Fibroblast of skin of left biceps (primary cell): Measurements from ENCODE around the gene RANBP3.

Experiments
- DNase-seq, 2 experiments: peaks; one replicate each; pipeline ENCODE4 v3.0.0-alpha.2; 2013; ENCODE audit warnings: low read depth in 2 of 2

Gene RANBP3

DNA sequence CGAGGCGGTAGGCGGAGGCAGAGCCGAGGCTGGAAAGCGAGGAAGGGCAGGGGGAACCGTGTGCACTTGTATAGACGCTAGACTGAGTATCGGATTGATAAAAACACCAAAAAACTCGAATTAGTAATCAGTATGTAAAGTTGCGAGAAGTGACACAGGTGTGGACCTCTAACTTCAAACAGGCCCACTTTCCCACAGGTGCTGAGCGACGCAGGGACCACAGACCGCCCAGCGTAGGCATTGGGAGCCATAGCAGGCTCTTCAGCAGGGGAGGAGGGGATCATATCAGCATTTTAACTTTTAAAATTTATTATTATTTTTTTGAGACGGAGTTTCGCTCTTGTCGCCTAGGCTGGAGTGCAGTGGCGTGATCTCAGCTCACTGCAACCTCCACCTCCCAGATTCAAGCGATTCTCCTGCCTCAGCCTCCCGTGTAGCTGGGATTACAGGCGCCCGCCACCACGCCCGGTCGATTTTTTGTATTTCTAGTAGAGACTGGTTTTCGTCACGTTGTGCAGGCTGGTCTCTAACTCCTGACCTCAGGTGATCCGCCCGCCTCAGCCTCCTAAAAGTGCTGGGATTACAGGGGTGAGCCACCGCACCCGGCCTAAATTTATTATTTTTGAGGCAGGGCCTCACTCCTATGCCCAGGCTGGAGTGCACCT is 72.7 kb downstream of the RANBP3 start:
- no peak for DNase-seq

GRCh38 chr19:5904352-5905113 is 73.4 kb downstream of the RANBP3 start, which contains the start of gene VMAC:
Gene VMAC, plus strand, starts transcription at chr19:5904872. Its CDS starts 19 bp downstream, at chr19:5904891.
- DNase-seq, result peak; percentile 100

DNA sequence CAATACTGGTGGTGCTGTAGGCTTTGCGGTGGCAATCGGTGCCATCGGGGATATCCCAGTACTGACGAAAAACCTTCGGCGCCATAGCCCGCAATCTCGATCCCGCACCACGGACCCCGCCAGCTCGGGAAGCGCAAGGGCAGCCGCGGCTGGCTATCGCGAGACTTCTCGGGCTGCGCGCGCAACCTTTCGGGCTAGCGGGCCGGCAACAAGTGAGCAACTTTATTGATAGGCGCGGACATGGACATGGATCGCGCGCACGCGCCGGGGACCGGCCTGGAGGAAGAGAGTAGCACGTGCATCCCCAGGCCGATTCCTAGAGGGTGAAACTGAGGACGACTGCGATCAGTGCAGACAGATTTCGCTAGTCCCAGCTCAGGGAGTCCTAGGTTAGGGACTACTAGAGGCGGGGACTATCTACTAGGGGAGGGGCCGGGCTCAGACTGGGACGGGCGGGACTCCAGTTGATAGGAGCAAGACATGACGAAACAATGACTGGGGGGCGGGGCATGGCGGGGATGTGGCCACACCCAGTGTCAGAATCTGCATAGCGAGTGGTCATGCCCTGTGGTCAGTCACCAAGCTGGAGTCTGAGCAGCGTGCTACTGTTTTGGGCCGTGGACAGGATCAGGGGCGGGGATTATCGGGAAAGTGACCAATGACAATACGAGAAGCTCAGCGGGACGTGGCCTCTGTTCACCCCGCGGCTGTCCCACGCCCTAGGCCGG is 74.2 kb downstream of the RANBP3 start, which contains the start of gene NDUFA11:
TSS of gene NDUFA11 (minus strand) at position 167 of the 728 bp plus-strand sequence. CDS start at position 85, 82 bp downstream.
- peak; percentile 92 to 93 for DNase-seq

DNA sequence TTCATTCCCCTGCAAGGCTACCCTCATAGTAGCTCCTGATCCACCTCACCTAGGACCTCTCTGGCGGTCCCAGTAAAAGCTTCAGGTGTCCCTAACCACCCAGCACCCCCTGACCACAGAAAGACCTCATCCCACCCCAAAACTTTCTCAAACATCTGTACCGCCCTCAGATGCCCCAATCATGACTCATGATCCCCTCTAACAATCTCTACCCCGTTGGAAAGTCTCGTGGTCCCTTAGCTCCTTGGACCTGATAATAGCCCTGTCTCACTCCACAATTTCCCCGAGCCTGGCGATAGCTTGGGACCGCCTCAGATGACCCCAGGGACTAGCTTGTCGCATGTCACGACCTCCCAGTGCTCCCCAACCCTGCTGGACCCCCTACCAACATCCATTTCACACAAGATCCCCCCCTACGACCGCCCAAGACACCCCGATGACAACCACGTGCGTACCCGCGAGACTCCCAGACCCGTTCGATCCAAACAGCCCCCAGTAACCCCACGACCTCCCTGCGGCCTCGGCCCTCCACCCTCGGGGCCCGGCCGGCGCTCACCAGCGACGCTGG is 74.8 kb downstream of the RANBP3 start:
- peak in 1 of 2 experiments; percentile 10 for DNase-seq

DNA sequence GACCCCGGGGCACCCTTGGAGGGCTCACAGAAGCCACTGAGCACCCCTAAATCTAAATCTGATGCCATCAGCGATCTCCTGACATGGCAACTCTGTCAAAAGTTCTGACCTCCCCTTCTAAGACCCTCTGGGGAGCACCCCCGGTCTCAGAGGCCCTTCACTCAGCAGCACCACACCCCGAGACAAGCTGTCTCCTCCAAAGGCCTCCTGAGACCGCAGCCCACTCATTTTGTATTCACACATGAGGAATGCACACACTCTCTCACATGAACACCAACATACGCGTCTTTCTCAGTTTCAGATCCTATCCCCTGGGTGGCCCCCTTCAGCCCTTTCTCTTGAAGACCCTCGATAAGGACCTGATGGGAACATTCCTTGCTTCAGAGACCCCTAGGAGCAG is 77.0 kb downstream of the RANBP3 start:
- no peak for DNase-seq

DNA sequence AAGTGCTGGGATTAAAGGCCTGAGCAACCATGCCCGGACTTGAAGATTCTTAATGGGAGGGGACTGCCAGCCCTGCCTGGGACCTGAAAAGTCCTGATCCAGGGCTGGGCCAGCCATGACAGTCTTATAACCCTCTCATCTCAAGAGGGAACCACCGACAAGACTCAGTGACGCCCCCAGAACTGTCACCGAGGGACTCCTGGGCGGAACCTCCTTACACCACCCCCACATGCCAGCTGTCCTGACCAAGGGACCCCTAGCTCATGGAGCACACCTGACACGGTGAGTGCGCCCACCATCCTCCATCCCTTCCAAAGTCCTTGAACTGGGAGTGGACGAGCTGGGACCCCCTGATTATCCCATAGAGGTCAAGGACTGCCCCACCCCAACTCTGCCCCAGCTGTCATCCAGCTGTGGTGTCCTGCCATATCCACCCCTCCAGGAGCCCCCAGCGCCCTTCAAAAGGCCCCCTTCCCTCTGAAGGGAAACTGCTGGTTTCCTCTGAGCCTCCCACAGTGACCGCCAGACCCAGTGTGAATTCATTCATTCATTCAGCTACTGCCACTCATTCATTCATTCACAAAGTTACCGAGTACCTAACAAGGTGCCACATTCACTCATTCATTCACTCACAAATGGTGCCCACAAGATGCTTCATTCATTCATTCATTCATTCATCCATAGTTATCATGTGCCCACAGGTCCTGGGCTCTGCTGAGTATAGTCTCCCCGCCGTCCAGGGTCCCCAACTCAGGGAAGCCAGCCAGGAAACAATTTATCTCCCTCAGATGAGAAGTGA is 78.0 kb downstream of the RANBP3 start:
- DNase-seq, result no peak

- no peak for DNase-seq
Observed at GRCh38 chr19:5897189-5897969, 80.6 kb downstream of the RANBP3 start.

DNA sequence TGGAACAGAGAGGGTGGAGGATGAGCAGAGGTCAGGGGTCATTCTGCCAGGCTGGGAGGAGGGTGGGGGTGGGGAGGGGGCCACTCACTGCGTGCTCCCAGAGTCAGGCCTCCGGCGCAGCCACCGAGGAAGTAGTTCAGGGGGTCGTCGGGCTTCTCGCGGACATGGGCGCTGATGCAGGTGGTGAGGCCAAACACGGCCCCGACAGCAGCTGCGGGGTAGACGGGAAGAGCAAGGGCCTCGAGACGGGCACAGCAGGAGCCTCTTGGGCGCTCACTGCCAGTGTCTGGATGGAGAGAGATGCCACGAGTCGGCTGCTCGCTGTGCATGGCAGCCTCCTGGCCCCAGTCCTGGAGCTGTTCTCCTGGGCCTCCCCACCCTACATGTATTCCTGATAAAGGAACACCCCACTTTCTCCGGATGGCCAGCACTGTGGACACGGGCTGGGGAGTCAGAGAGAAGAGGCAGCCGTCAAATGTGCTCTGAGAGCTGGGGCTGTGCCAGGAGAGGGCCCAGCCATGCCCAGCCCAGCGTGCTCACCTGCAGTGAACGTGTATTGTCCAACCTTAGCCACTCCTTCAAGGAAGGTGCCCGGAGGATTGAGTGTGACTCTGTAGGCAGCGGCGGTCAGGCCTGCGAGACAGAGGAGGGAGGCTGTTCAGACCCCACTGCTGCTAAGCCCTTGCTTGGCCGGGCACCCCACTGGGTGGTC is 81.4 kb downstream of the RANBP3 start:
- DNase-seq, result no peak

DNA sequence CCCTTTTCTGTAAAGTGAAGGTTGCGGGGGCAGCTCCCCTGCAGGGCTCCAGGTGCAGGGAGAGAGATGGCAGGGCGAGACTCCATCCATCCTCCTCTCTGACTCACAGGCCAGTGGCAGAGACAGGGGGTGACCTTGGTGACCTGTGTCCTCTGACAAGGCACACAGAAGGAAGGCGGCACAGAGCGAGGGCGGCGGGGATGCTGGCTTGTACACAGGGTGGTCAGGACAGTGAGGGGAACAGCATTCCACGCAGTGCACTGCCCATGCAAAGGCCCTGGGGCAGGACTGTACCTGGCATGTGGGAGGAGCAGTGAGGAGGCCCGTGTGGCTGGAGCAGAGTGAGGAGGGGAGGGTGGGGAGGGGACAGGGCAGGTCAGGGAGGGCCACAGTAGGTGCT is 82.0 kb downstream of the RANBP3 start:
- no peak for DNase-seq

DNA sequence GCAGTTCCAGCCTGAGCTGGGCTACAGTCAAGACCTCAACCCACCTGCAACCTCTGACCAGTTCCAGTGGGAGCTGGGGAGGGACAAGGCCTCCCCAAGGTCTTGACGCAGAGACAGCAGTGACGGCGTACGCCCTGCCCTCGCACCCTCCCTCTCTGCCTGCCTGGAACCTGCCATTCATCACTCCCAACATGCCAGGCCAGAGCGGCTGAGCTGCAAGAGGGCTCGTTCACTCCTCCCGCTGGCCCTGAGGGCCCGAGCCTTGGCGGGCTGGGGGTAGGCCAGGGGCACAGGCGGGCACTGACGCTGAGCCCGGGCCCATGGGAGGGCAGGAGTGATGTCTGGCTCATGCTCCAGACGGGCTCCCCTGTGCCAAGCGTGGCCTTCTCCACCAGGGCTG is 82.5 kb downstream of the RANBP3 start:
- DNase-seq, result no peak

GRCh38 chr19:5894704-5895349 is 83.1 kb downstream of the RANBP3 start:
- no peak for DNase-seq

DNA sequence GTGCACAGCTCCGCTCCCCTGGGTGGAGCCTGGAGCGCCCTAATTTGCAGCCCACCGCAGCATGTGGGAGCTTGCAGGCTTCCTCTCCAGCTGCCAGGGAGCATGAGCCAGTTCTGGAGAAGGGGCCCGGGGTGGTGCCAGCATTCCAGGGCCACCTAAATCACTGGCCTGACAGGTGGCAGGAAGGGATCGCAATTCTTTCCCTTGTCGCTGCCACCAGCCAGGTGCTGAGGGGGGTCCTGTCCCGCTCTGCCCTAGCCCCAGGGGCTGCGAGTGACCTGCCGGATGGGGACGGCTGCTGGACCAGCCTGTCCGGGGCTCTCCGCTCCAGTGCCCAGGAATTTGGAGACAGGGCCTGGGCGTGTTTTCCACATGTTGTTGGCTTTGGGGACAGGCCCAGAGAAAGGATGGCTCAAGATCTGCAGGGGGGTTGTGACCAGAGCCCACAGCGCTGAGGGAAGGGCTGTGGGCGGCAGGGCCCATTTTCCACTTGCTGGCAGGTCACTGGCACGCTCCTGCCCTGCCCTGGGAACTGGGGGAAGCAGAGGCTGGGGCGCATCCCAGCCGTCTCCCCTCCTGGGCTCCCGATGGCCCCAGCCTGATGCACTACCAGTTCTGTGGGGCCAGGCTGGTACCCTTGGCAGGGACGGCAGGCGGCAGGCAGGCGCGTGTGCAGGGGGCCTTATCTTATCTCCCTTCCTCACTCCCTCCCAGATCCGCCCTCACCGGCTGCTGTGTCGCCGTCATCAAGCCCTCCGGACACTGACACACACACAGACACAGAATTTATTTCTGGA is 83.8 kb downstream of the RANBP3 start:
- no peak for DNase-seq

- no peak for DNase-seq
Observed at GRCh38 chr19:5893296-5893903, 84.5 kb downstream of the RANBP3 start.

DNA sequence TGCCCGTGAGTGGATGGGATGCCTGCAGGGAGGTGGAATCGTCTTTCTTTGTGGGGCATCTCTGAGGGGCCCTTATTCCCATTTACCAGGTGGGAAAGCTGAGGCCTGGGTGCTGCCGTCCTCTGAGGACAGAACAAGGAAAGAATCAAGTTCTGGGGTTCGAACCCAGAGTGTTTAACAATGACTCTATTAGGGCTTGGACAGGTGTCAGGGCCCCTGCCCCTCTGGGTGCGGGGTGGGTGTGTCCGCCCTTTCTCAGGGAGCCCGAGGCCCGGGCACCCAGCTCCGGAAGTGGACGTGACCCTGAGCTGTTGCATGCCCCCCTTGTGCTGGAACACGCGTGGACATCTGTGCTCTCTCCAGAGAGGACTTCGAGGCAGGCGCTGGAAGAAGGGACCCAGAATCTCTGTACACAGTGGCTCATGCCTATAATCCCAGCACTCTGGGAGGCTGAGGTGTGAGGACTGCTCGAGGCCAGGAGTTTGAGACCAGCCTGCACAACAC is 85.1 kb downstream of the RANBP3 start:
- no peak for DNase-seq

DNA sequence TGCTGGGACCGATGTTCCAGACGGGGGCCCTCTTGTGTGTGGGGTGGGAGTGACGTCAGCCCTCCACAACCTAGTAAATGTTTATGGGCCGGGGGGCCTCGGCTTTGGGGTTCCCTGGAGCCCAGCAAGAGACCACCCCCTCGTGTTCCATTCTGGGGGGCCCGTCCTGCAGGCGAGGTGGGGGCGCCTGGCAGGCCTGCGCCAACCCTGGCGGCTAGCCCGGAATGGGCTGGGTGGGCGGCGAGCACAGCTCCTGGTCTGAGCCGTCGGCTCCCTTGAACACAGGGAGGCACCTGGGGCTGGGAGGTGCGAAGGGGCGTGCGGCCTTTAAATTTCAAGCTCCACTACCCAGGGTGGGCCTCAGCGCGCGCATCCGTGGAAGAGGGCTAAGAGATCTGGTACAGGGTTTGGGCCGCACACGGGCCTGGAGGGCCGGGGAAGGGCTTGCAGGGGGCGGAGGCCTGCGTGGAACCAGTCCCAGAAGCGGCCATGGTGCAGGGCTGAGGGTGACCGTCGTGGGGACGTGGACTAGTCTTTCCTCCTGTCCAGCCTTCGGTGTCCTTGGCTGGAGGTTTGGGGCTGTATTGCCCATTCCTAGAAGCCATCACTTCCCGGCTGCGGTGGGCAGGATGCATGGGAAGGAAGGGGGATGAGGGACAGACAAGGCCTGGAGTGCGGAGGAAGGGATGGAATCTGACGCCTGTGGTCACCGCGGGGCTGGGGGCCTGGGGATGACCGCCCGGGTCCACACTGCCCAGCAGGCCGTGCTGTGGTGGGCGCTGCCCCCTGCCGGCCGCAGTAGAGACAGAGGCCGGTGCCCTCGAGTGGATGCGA is 85.8 kb downstream of the RANBP3 start:
- DNase-seq, result no peak

DNA sequence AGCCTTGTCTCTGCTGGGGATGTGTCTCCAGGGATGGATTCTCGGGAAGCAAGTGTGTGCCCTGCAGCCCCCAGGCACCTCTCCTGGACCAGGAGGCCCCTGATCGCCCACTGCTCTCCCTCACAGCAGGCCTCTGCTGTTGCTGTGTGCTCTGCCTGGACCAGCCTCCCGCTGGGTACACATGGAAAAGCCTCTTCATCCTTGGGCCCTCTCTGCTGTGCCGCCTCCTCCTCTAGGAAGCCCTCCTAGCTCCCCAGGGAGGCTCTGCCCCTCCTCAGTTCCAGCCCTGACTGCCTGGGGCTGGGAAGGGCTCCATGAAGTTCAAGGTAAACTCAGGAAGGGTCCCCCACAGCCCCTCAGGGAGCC is 86.4 kb downstream of the RANBP3 start:
- no peak for DNase-seq

- no peak for DNase-seq
Observed at GRCh38 chr19:5890099-5890498, 87.8 kb downstream of the RANBP3 start.
